ENCODE results near the gene HMGXB3. TPM values are rescaled to one million over a fixed set of nuclear protein-coding genes. Genes with fewer than 3 reads are reported as not detected.
A peak's percentile ranks its signal among the peaks of the same experiment; 100 is the strongest.

HMGXB3 gene
- total and polyA plus RNA-seq, 7 donors: 3.6 to 28.8 (median 19.3) TPM

DNA sequence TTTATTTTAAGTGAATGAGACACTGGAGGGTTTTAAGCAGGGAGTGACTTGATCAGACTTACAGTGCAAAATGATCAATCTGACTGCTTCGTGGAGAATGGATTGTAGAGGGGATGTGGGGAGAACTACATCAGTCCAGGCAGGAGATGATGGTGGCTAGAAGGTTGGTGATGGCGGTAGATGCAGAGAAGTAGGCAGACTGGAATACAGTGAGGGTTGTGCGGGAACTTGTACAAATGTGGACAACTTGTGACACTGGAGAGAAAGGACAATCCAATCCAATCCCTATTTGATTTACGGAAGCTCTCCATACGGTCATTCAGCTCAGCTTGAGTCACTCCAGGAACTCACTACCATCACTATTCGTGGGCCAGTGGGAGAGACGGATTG, 678 bp upstream of the HMGXB3 start:
- no peaks in the 10 kb centered on the region for H3K9me3 ChIP-seq
- H3K27ac ChIP-seq: peak overlapping the region; percentile 92 to 97 (median 95)
- intact Hi-C loops (cut with DNase I): loop anchor here (10.0 kb wide), 2 partner anchors 215 to 275 kb away; no protein-coding TSS in a partner anchor
- peak overlapping the region; percentile 87 to 99 (median 98) for H3K4me3 ChIP-seq
- WGBS, 2 donors: 13 to 23% methylated on average over 7 of the region's 7 CpGs
- H3K27me3 ChIP-seq: no peaks in the 10 kb centered on the region
- H3K4me1 ChIP-seq: peaks cover 0 to 43% (median 28%) of the 10 kb centered on the region in 4 donors
- TF ChIP-seq POLR2A (IDR thresholded peaks at IDR 0.05): no peak
- TF ChIP-seq CTCF (IDR thresholded peaks at IDR 0.05): no peak
- TF ChIP-seq EP300 (IDR thresholded peaks at IDR 0.05): no peak
- no peak for TF ChIP-seq POLR2AphosphoS5 (IDR thresholded peaks at IDR 0.05)
- DNase-seq: no peak
- peaks cover 0 to 24% (median 2%) of the 10 kb centered on the region in 4 donors for H3K36me3 ChIP-seq

DNA sequence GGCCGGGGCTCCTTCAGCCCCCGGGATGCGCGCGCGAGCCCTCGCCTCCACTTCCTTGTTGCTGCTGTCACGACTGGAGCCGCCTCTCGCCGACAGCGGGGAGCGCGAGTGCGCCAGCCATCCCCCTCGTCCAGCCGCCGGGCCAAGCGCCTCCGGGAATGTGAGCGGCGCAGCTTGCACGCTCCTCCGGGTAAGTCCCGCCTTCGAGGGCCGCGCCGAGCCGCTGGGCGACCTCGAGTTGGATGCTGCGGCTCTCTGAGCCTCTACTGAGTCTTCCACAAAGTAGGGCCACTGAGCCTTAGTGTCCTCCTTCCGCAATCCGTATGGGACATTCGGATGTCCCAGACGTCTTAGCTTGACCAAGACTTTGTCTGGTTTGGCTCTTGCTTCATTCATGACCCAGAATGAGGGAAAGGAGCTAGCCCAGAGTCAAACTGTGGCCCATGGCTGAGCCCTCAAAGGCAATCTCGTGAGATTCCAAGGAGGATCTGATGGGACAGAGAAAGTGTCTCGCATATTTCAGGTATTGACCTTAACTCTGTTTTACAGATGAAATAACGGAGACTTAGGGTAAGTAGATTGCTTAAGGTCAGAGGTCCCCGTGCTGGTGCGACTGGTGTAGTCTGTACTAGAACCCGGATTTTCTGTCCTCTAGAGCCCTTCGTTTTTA, 586 bp downstream of the HMGXB3 start:
- peak overlapping the region; percentile 87 to 99 (median 98) for H3K4me3 ChIP-seq
- peaks cover 0 to 25% (median 3%) of the 10 kb centered on the region in 4 donors for H3K36me3 ChIP-seq
- peaks cover 0 to 43% (median 28%) of the 10 kb centered on the region in 4 donors for H3K4me1 ChIP-seq
- TF ChIP-seq EP300 (IDR thresholded peaks at IDR 0.05): no peak
- H3K9me3 ChIP-seq: no peaks in the 10 kb centered on the region
- WGBS, 2 donors: 0 to 1% methylated on average over 44 of the region's 44 CpGs
- no peaks in the 10 kb centered on the region for H3K27me3 ChIP-seq
- H3K27ac ChIP-seq: peak overlapping the region; percentile 92 to 97 (median 95)
- intact Hi-C loops (cut with DNase I): loop anchor here (10.0 kb wide), 1 partner anchor 214 kb away; no protein-coding TSS in a partner anchor
- peak; percentile 69 for DNase-seq

DNA sequence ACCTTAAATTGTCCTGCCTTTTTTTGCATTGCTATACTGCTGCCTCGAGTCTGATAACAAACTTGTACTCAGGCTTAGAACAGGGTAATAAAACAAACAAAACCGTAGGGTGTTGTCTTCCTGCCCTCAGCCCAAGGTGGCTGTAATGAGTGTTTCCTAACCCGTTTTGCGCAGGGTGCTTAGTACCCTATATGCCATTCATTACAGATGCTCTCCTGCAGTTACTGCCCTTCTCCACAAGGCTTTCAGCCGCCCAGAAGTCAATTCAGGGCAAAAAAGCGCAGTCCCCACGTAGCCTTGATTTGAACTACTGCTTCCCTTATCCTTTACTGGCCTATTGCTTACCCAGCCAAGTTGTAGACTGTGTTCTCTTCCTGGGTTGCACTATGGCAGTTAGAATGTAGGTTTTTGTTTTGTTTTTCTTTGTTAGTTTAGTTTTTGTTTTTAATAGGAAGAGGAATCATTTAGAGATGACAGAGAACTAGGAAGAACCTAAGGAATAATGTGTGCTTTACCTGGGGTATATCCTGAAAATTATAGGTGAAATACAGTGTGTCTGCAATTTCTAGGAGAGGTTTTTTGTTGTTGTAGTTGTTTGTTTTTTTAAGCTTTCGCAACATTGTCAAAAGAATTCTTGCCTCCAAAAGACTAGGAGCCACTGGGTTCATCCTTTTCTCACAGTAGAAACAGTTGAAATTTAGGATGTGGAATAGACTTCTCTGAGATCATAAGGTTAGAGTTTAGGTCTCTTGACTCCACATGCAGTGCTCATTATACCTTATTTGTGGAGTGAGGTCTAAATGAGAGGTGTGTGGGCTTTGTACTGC, 1.3 kb downstream of the HMGXB3 start:
- H3K9me3 ChIP-seq: no peaks in the 10 kb centered on the region
- TF ChIP-seq POLR2A (IDR thresholded peaks at IDR 0.05): no peak
- no peak for TF ChIP-seq POLR2AphosphoS5 (IDR thresholded peaks at IDR 0.05)
- TF ChIP-seq CTCF (IDR thresholded peaks at IDR 0.05): peak; percentile 30 to 60 (median 52)
- TF ChIP-seq EP300 (IDR thresholded peaks at IDR 0.05): no peak
- intact Hi-C loops (cut with DNase I): loop anchor here (10.0 kb wide), 1 partner anchor 213 kb away; no protein-coding TSS in a partner anchor

GRCh38 chr5:150006318-150006717, 5.8 kb downstream of the HMGXB3 start:
- TF ChIP-seq CTCF (IDR thresholded peaks at IDR 0.05) (no peak), POLR2A (IDR thresholded peaks at IDR 0.05) (no peak), POLR2AphosphoS5 (IDR thresholded peaks at IDR 0.05) (no peak), EP300 (IDR thresholded peaks at IDR 0.05) (no peak)
- no peak for DNase-seq
- no peaks in the 10 kb centered on the region for H3K9me3 ChIP-seq
- peaks cover 8 to 74% (median 18%) of the 10 kb centered on the region in 4 donors for H3K36me3 ChIP-seq
- intact Hi-C loops (cut with DNase I): loop anchor here (10.0 kb wide), 1 partner anchor 208 kb away; no protein-coding TSS in a partner anchor
- H3K4me1 ChIP-seq: peaks cover 0 to 26% (median 18%) of the 10 kb centered on the region in 4 donors
- 92 to 94% methylated on average over 4 of the region's 4 CpGs for WGBS, 2 donors
- H3K4me3 ChIP-seq: no peak overlapping the region
- H3K27ac ChIP-seq: no peak overlapping the region
- no peaks in the 10 kb centered on the region for H3K27me3 ChIP-seq

More for the DNA sequence above, 1.3 kb downstream of the HMGXB3 start:
- Histone ChIP-seq H3K27ac (peak overlapping the region; percentile 92 to 97 (median 95)), H3K4me1 (peaks cover 0 to 43% (median 28%) of the 10 kb centered on the region in 4 donors), H3K27me3 (no peaks in the 10 kb centered on the region), H3K36me3 (peaks cover 0 to 33% (median 3%) of the 10 kb centered on the region in 4 donors), H3K4me3 (peak overlapping the region; percentile 87 to 99 (median 98))
- peak; percentile 64 for DNase-seq
- WGBS, 2 donors: 12 to 13% methylated on average over 8 of the region's 8 CpGs

DNA sequence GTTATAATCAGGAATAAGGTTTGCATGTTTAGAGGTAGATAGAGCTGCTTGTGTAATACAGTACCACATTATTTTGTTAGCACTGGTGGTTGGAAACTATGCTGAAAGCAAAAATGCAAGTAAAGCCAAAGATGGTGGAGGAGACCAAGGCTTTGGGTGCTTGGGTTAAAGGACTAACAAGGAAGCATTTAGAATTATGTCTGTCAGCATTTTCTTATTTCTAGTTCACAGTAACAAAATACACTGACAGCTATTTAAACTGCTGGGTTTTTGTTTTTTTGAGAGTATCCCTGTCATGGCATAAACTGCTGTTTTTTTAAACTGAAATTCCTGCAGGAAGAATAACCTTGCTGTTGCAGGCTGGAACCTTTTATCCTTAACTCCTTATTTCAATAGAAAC, 6.5 kb downstream of the HMGXB3 start:
- TF ChIP-seq EP300 (IDR thresholded peaks at IDR 0.05): no peak
- no peak for TF ChIP-seq CTCF (IDR thresholded peaks at IDR 0.05)
- no peak for TF ChIP-seq POLR2A (IDR thresholded peaks at IDR 0.05)
- TF ChIP-seq POLR2AphosphoS5 (IDR thresholded peaks at IDR 0.05): no peak
- H3K36me3 ChIP-seq: peaks cover 8 to 80% (median 19%) of the 10 kb centered on the region in 4 donors
- no peak overlapping the region for H3K4me3 ChIP-seq
- H3K27ac ChIP-seq: no peak overlapping the region
- H3K4me1 ChIP-seq: peaks cover 0 to 19% (median 11%) of the 10 kb centered on the region in 4 donors
- intact Hi-C loops (cut with DNase I): loop anchor here (10.0 kb wide), 1 partner anchor 208 kb away; no protein-coding TSS in a partner anchor
- DNase-seq: no peak
- no peaks in the 10 kb centered on the region for H3K27me3 ChIP-seq
- H3K9me3 ChIP-seq: no peaks in the 10 kb centered on the region

All from sigmoid colon (tissue), 7 donors.